ENCODE results near the gene KCNK18.

DNA sequence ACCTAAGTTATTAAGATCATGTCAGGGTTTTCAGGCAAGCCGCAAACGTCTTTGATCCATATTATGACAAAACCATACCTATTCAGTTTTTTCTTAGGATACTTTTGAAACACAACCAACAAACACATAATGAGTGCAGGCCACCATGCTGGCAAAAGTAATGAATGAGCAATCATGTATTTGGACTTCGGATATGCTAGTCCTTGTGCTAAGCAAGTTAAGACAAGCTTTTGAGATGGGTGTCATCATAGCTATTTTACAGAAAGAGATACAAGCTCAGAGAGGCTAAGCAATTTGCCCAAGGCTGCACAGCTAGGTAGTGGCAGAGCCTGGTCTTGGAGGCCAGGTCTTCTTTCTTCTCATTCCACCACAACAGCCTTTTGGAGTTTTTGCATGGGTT lies 12.5 kb upstream of the KCNK18 start:
- TF ChIP-seq EZH2 (IDR thresholded peaks at IDR 0.05; ENCODE audit: insufficient read depth, low read length) = no peak
- TF ChIP-seq, protein P1, sequence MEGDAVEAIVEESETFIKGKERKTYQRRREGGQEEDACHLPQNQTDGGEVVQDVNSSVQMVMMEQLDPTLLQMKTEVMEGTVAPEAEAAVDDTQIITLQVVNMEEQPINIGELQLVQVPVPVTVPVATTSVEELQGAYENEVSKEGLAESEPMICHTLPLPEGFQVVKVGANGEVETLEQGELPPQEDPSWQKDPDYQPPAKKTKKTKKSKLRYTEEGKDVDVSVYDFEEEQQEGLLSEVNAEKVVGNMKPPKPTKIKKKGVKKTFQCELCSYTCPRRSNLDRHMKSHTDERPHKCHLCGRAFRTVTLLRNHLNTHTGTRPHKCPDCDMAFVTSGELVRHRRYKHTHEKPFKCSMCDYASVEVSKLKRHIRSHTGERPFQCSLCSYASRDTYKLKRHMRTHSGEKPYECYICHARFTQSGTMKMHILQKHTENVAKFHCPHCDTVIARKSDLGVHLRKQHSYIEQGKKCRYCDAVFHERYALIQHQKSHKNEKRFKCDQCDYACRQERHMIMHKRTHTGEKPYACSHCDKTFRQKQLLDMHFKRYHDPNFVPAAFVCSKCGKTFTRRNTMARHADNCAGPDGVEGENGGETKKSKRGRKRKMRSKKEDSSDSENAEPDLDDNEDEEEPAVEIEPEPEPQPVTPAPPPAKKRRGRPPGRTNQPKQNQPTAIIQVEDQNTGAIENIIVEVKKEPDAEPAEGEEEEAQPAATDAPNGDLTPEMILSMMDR (IDR thresholded peaks at IDR 0.05; ENCODE audit: insufficient read depth, low read depth, low read length) = no peak

All from astrocyte (in vitro differentiated cells and primary cell).